ENCODE data around the gene TTLL7.

Gene TTLL7

GRCh38 chr1:84031802-84032327 is 32.9 kb upstream of the TTLL7 start:
- no peak for TF ChIP-seq EZH2 (optimal IDR thresholded peaks at IDR 0.05; ENCODE audit: low read depth, low read length)
- no peak for TF ChIP-seq EZH2phosphoT487 (IDR thresholded peaks at IDR 0.05; ENCODE audit: low read length)
- TF ChIP-seq CTCF (IDR thresholded peaks at IDR 0.05; ENCODE audit: low read length) = no peak

GRCh38 chr1:84027368-84027767 is 28.4 kb upstream of the TTLL7 start:
- DNase-seq = no peak
- no peaks in the 10 kb centered on the region for H3K27me3 ChIP-seq (replicated peaks; ENCODE audit: insufficient read depth, low read length)
- H3F3A ChIP-seq (ENCODE audit: insufficient read depth, low read length) = no peaks in the 10 kb centered on the region
- H3K9me3 ChIP-seq (replicated peaks; ENCODE audit: insufficient read depth, low read length) = no peaks in the 10 kb centered on the region
- no peaks in the 10 kb centered on the region for H3K36me3 ChIP-seq (replicated peaks; ENCODE audit: insufficient read depth, low read length)
- H3K79me2 ChIP-seq (ENCODE audit: low read length) = no peaks in the 10 kb centered on the region
- H3K4me1 ChIP-seq (ENCODE audit: low read length) = no peaks in the 10 kb centered on the region
- no peak overlapping the region for H3K4me2 ChIP-seq (ENCODE audit: low read depth, low read length)
- TF ChIP-seq EZH2phosphoT487 (IDR thresholded peaks at IDR 0.05; ENCODE audit: low read length) = no peak
- TF ChIP-seq EZH2 (optimal IDR thresholded peaks at IDR 0.05; ENCODE audit: low read depth, low read length) = no peak
- no peak for TF ChIP-seq CTCF (IDR thresholded peaks at IDR 0.05; ENCODE audit: low read length)
- no peaks in the 10 kb centered on the region for H3K9me2 ChIP-seq (replicated peaks; ENCODE audit: insufficient read depth, low read length)
- no peak overlapping the region for H2AFZ ChIP-seq (ENCODE audit: low read length)
- H3K4me3 ChIP-seq (ENCODE audit: low read length) = no peak overlapping the region
- no peak overlapping the region for H3K27ac ChIP-seq (ENCODE audit: low read length)
- no peak overlapping the region for H3K9ac ChIP-seq (ENCODE audit: low read length)
- no peaks in the 10 kb centered on the region for H4K20me1 ChIP-seq (ENCODE audit: insufficient read depth, low read length)

More at GRCh38 chr1:84031802-84032327, 32.9 kb upstream of the TTLL7 start:
- H3K4me1 ChIP-seq (ENCODE audit: low read length) = no peaks in the 10 kb centered on the region
- no peaks in the 10 kb centered on the region for H3F3A ChIP-seq (ENCODE audit: insufficient read depth, low read length)
- H3K4me2 ChIP-seq (ENCODE audit: low read depth, low read length) = no peak overlapping the region
- no peaks in the 10 kb centered on the region for H3K27me3 ChIP-seq (replicated peaks; ENCODE audit: insufficient read depth, low read length)
- no peak overlapping the region for H3K27ac ChIP-seq (ENCODE audit: low read length)
- no peak overlapping the region for H3K4me3 ChIP-seq (ENCODE audit: low read length)
- no peaks in the 10 kb centered on the region for H3K9me2 ChIP-seq (replicated peaks; ENCODE audit: insufficient read depth, low read length)
- DNase-seq = no peak
- no peaks in the 10 kb centered on the region for H3K36me3 ChIP-seq (replicated peaks; ENCODE audit: insufficient read depth, low read length)
- no peaks in the 10 kb centered on the region for H3K79me2 ChIP-seq (ENCODE audit: low read length)
- no peaks in the 10 kb centered on the region for H3K9me3 ChIP-seq (replicated peaks; ENCODE audit: insufficient read depth, low read length)
- H3K9ac ChIP-seq (ENCODE audit: low read length) = no peak overlapping the region
- H4K20me1 ChIP-seq (ENCODE audit: insufficient read depth, low read length) = no peaks in the 10 kb centered on the region
- H2AFZ ChIP-seq (ENCODE audit: low read length) = no peak overlapping the region

- Histone ChIP-seq H3K9me2 (replicated peaks; ENCODE audit: insufficient read depth, low read length) (no peaks in the 10 kb centered on the region), H4K20me1 (ENCODE audit: insufficient read depth, low read length) (no peaks in the 10 kb centered on the region), H3K27me3 (replicated peaks; ENCODE audit: insufficient read depth, low read length) (no peaks in the 10 kb centered on the region), H3K4me2 (ENCODE audit: low read depth, low read length) (no peak overlapping the region), H2AFZ (ENCODE audit: low read length) (no peak overlapping the region), H3K9ac (ENCODE audit: low read length) (no peak overlapping the region), H3K36me3 (replicated peaks; ENCODE audit: insufficient read depth, low read length) (no peaks in the 10 kb centered on the region), H3K79me2 (ENCODE audit: low read length) (no peaks in the 10 kb centered on the region), H3K4me1 (ENCODE audit: low read length) (no peaks in the 10 kb centered on the region), H3K9me3 (replicated peaks; ENCODE audit: insufficient read depth, low read length) (no peaks in the 10 kb centered on the region), H3K27ac (ENCODE audit: low read length) (no peak overlapping the region), H3K4me3 (ENCODE audit: low read length) (no peak overlapping the region), H3F3A (ENCODE audit: insufficient read depth, low read length) (no peaks in the 10 kb centered on the region)
- DNase-seq = no peak
- TF ChIP-seq CTCF (IDR thresholded peaks at IDR 0.05; ENCODE audit: low read length) (no peak), EZH2phosphoT487 (IDR thresholded peaks at IDR 0.05; ENCODE audit: low read length) (no peak), EZH2 (optimal IDR thresholded peaks at IDR 0.05; ENCODE audit: low read depth, low read length) (no peak)
Measured at GRCh38 chr1:84025966-84026365, 27.0 kb upstream of the TTLL7 start.
